Endothelial cell of umbilical vein (primary cell): ENCODE measurements around the gene CTBP2. TPM values are rescaled to one million over a fixed set of nuclear protein-coding genes. Genes with fewer than 3 reads are reported as not detected.

Source experiments
- BruUV-seq: library from RNA; stranded (reverse); fragments of 400-500 nt; replicated peaks from 2 replicates; lab custom pipeline; 2021; lab: Mats Ljungman, UMichigan
- CTCF ChIA-PET: fragments of 300-600, 350-600 bp; sonication (Branson Sonifier 250); formaldehyde crosslinking; loops from one replicate; lab custom pipeline; 2021; ENCODE audit warnings: antibody characterized with exemption, inconsistent platforms; lab: Charles Lee
- POLR2A ChIA-PET: fragments of 300-600, 350-600 bp; sonication (Branson Sonifier 250); formaldehyde crosslinking; loops from one replicate; lab custom pipeline; 2021; ENCODE audit warnings: antibody characterized with exemption, inconsistent platforms; lab: Charles Lee
- DNase-seq: peaks from one replicate; pipeline ENCODE4 v3.0.0-alpha.2; 2011; ENCODE audit warnings: low read depth, low spot score
- FAIRE-seq: peaks from 2 replicates; lab custom pipeline; 2011; peaks lifted over from hg19 to GRCh38; lab: Jason Lieb, UNC
- H2AFZ ChIP-seq: 2 replicates; pipeline ENCODE4 v1.6.0; 2012; ENCODE audit warnings: low read depth, low read length, control low read depth, inconsistent platforms
- H3K27ac ChIP-seq: 2 replicates; pipeline ENCODE4 v1.5.1; 2011; ENCODE audit warnings: low read depth, mild to moderate bottlenecking, control low read depth, low read length, moderate library complexity; ENCODE audit not compliant: insufficient read depth
- H3K27me3 ChIP-seq, 2 experiments: 2 replicates each; pipeline versions ENCODE4 v1.6.0 to v1.6.1; 2011; ENCODE audit warnings: low read length in 2 of 2, mixed read lengths in 1 of 2; ENCODE audit not compliant: control insufficient read depth in 2 of 2, insufficient read depth in 2 of 2
- H3K36me3 ChIP-seq, 2 experiments: 2 replicates in 1 of 2; 3 replicates in 1 of 2; pipeline ENCODE4 v1.5.1; 2011; ENCODE audit warnings: low read length in 2 of 2, mild to moderate bottlenecking in 1 of 2, moderate library complexity in 1 of 2; ENCODE audit not compliant: control insufficient read depth in 2 of 2, insufficient read depth in 2 of 2; ENCODE audit errors: extremely low read depth in 1 of 2
- H3K4me1 ChIP-seq: 3 replicates; pipeline ENCODE4 v1.5.1; 2011; ENCODE audit warnings: mild to moderate bottlenecking, low read length; ENCODE audit not compliant: control insufficient read depth, insufficient read depth; ENCODE audit errors: extremely low read depth
- H3K4me2 ChIP-seq: 2 replicates; pipeline ENCODE4 v1.6.1; 2011; ENCODE audit warnings: low read length, control low read depth, mixed read lengths; ENCODE audit not compliant: insufficient read depth
- H3K4me3 ChIP-seq, 3 experiments: fragments of 200-600 bp in 1 of 3; sonication (generic), shearing (Covaris generic) in 1 of 3; replicated peaks in 1 of 3; 2 replicates each; pipeline ENCODE4 v1.5.1; 2011 to 2016; ENCODE audit warnings: control low read depth in 3 of 3, low read length in 3 of 3, mild to moderate bottlenecking in 2 of 3, inconsistent platforms in 1 of 3, low read depth in 1 of 3, moderate library complexity in 1 of 3; ENCODE audit not compliant: insufficient read depth in 1 of 3
- H3K79me2 ChIP-seq: 2 replicates; pipeline ENCODE4 v1.6.0; 2012; ENCODE audit warnings: low read length, inconsistent platforms; ENCODE audit not compliant: control insufficient read depth, insufficient read depth
- H3K9ac ChIP-seq: replicated peaks from 2 replicates; pipeline ENCODE3; 2011; ENCODE audit warnings: low read length, control low read depth; ENCODE audit not compliant: insufficient read depth; ENCODE audit errors: extremely low read depth
- H3K9me1 ChIP-seq: replicated peaks from 3 replicates; pipeline ENCODE4 v1.6.0; 2011; ENCODE audit warnings: mild to moderate bottlenecking, low read length; ENCODE audit not compliant: control insufficient read depth, insufficient read depth; ENCODE audit errors: extremely low read depth
- H3K9me3 ChIP-seq: replicated peaks from 2 replicates; pipeline ENCODE4 v1.5.1; 2012; ENCODE audit warnings: low read length, inconsistent platforms; ENCODE audit not compliant: control insufficient read depth, insufficient read depth
- H4K20me1 ChIP-seq: replicated peaks from 2 replicates; pipeline ENCODE3; 2011; ENCODE audit warnings: mild to moderate bottlenecking, low read length; ENCODE audit not compliant: control insufficient read depth, insufficient read depth; ENCODE audit errors: extremely low read depth
- EZH2 ChIP-seq: IDR thresholded peaks from 2 replicates; pipeline ENCODE4 v1.6.1; 2012; ENCODE audit warnings: borderline replicate concordance, low read depth, mild to moderate bottlenecking, moderate library complexity, low read length, inconsistent platforms; ENCODE audit not compliant: severe bottlenecking
- FOS ChIP-seq: IDR thresholded peaks from 2 replicates; pipeline ENCODE4 v1.6.1; 2011; ENCODE audit warnings: mild to moderate bottlenecking, low read length, moderate library complexity, borderline replicate concordance; ENCODE audit not compliant: insufficient read depth
- GATA2 ChIP-seq: IDR thresholded peaks from 2 replicates; pipeline ENCODE4 v1.7.0; 2011; ENCODE audit warnings: low read depth, mild to moderate bottlenecking, moderate library complexity, mixed read lengths, low read length; ENCODE audit not compliant: insufficient read length, insufficient read depth
- JUN ChIP-seq: IDR thresholded peaks from 2 replicates; pipeline ENCODE4 v1.6.1; 2011; ENCODE audit warnings: borderline replicate concordance, low read depth; ENCODE audit not compliant: insufficient read length, insufficient read depth
- MYC ChIP-seq: IDR thresholded peaks from one replicate; pipeline ENCODE4 v1.6.1; 2011; ENCODE audit warnings: mild to moderate bottlenecking, low read depth, low read length
- POLR2A ChIP-seq: IDR thresholded peaks from 2 replicates; pipeline ENCODE4 v1.6.1; 2012; ENCODE audit warnings: low read depth, mild to moderate bottlenecking, control low read depth, low read length
- POLR2AphosphoS5 ChIP-seq: IDR thresholded peaks from 2 replicates; pipeline ENCODE4 v1.6.1; 2012; ENCODE audit warnings: low read depth, mild to moderate bottlenecking, control low read depth, low read length, moderate library complexity; ENCODE audit not compliant: insufficient read depth
- dilution Hi-C: fragments of 300-500 bp; cut with MboI; formaldehyde crosslinking; loops from one replicate; pipeline ENCODE4 v1.15.0; 2019; ENCODE audit warnings: low sequenced_read_pairs; ENCODE audit not compliant: extremely low pct_ligation_motif_present
- intact Hi-C: fragments of 100-400 bp; cut with micrococcal nuclease; formaldehyde crosslinking; loops from one replicate; pipeline ENCODE4 v1.10.0; 2022
- polyA plus RNA-seq, 4 experiments: library from polyadenylated mRNA; depleted of rRNA in 3 of 4; stranded (reverse) in 3 of 4; unstranded in 1 of 4; fragments of >200 nt; gene quantifications; 2 replicates each; pipeline versions ENCODE4 v1.2.1 to v1.2.3, GENCODE V29; 2011 to 2012; ENCODE audit warnings: missing spikeins in 1 of 4
- total RNA-seq: library from RNA; stranded (reverse); gene quantifications from 2 replicates; pipeline ENCODE4 v1.2.3, GENCODE V29; 2021
- TF ChIP-seq, protein P1 (sequence below), 2 donors: IDR thresholded peaks; 1 replicate in 1 of 2; 2 replicates in 1 of 2; pipeline ENCODE4 v1.5.1; 2011; ENCODE audit warnings: low read length in 2 of 2, mild to moderate bottlenecking in 2 of 2, moderate library complexity in 2 of 2, control low read depth in 1 of 2, inconsistent platforms in 1 of 2, low read depth in 1 of 2; ENCODE audit not compliant: insufficient read depth in 1 of 2; ENCODE audit errors: extremely low read depth in 1 of 2

The CTBP2 gene
- total and polyA plus RNA-seq, 2 donors (not counting 3 experiments of a cell fraction or from before 2014, with no cell fraction given) = 118 to 128 TPM

DNA sequence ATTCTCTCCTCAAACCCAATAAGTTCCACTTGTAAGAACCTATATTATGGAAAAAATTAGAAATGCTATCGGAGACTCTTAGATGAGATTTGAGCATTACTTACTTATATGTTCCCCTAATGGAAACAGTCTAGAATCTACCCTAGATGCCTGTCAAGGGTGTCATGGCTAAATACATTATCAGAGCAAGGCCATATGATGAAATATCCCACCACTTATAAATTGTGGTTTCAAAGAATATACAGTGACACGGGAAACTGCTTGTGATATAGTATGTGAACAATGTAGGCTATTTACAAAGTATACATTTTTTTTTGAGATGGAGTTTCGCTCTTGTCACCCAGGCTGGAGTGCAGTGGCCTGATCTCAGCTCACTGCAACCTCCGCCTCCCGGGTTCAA lies 46.3 kb upstream of the CTBP2 start:
- Histone ChIP-seq H4K20me1 (no peaks in the 10 kb centered on the region), H3K27me3 (no peaks in the 10 kb centered on the region), H3K27ac (no peak overlapping the region), H3K9me3 (no peaks in the 10 kb centered on the region), H3K4me1 (no peaks in the 10 kb centered on the region), H3K4me2 (no peak overlapping the region), H3K79me2 (no peaks in the 10 kb centered on the region), H3K4me3 (no peak overlapping the region), H2AFZ (no peak overlapping the region), H3K9ac (no peak overlapping the region), H3K36me3 (no peaks in the 10 kb centered on the region), H3K9me1 (no peaks in the 10 kb centered on the region)
- BruUV-seq = no TSS peak
- TF ChIP-seq GATA2 (no peak), FOS (no peak), MYC (no peak)
- DNase-seq = no peak
- CTCF ChIA-PET = interaction anchor here (1.9 kb wide), 1 partner anchor 159 kb away, joined by 6 read pairs; no protein-coding TSS in a partner anchor
- POLR2A ChIA-PET = no interaction called here
- FAIRE-seq = no peak
- intact Hi-C loops (no loop called here), dilution Hi-C loops (no loop called here)

DNA sequence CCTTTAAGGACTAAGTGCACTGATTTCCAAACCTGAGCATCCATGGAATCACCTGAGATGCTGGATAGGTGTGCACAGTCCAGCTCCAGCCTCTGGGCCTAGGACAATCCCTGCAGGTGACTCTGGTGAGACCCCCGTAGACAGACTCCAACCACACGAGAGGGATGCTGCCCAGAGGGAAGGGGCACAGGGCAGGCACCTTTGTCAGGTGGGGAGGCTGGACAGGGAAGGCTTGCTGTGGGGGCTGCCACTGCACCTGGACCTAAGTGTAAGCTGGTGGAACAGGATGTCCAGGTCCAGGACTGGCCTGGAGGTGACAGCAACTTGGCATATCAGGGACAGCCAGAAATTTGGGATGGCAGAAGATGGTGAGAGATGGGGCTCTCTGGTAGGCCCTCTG lies 45.1 kb upstream of the CTBP2 start:
- DNase-seq (no peak), FAIRE-seq (no peak)
- dilution Hi-C loops = no loop called here
- Histone ChIP-seq H3K4me2 (no peak overlapping the region), H3K27ac (no peak overlapping the region), H3K4me3 (no peak overlapping the region), H2AFZ (no peak overlapping the region), H3K36me3 (no peaks in the 10 kb centered on the region), H3K4me1 (no peaks in the 10 kb centered on the region), H3K79me2 (no peaks in the 10 kb centered on the region), H3K9me1 (no peaks in the 10 kb centered on the region), H3K27me3 (no peaks in the 10 kb centered on the region), H3K9me3 (no peaks in the 10 kb centered on the region), H4K20me1 (no peaks in the 10 kb centered on the region), H3K9ac (no peak overlapping the region)
- ChIA-PET POLR2A (interaction anchor here (0.5 kb wide), 1 partner anchor 93 kb away, joined by 3 read pairs; no protein-coding TSS in a partner anchor), CTCF (no interaction called here)
- TF ChIP-seq GATA2 (no peak), JUN (no peak), EZH2 (no peak), POLR2AphosphoS5 (no peak), MYC (no peak), FOS (no peak), POLR2A (no peak)
- TF ChIP-seq, protein P1, sequence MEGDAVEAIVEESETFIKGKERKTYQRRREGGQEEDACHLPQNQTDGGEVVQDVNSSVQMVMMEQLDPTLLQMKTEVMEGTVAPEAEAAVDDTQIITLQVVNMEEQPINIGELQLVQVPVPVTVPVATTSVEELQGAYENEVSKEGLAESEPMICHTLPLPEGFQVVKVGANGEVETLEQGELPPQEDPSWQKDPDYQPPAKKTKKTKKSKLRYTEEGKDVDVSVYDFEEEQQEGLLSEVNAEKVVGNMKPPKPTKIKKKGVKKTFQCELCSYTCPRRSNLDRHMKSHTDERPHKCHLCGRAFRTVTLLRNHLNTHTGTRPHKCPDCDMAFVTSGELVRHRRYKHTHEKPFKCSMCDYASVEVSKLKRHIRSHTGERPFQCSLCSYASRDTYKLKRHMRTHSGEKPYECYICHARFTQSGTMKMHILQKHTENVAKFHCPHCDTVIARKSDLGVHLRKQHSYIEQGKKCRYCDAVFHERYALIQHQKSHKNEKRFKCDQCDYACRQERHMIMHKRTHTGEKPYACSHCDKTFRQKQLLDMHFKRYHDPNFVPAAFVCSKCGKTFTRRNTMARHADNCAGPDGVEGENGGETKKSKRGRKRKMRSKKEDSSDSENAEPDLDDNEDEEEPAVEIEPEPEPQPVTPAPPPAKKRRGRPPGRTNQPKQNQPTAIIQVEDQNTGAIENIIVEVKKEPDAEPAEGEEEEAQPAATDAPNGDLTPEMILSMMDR (IDR thresholded peaks at IDR 0.05; ENCODE audit: extremely low read depth in 1 of 2, insufficient read depth in 1 of 2, low read depth in 1 of 2, low read length in 2 of 2) = no peak
- BruUV-seq = no TSS peak
- intact Hi-C loops = no loop called here
